AG04450 (cell line): ENCODE measurements around the gene CHD6. TPM values are rescaled to one million over a fixed set of nuclear protein-coding genes. Genes with fewer than 3 reads are reported as not detected.

Source experiments
- CTCF ChIA-PET: fragments of 300-600, 350-600 bp; formaldehyde crosslinking; extraction: SDS; loops from one replicate; lab custom pipeline; 2022; ENCODE audit warnings: antibody characterized with exemption, inconsistent platforms; lab: Charles Lee
- POLR2A ChIA-PET: fragments of 350-600 bp; formaldehyde crosslinking; extraction: SDS; loops from one replicate; lab custom pipeline; 2021; ENCODE audit warnings: antibody characterized with exemption, inconsistent platforms; lab: Yijun Ruan, JAX
- DNase-seq: peaks from one replicate; pipeline ENCODE4 v3.0.0-alpha.2; 2011; ENCODE audit warnings: low read depth, low spot score
- H3K27ac ChIP-seq: one replicate; pipeline ENCODE4 v1.5.1; 2012; ENCODE audit warnings: low read depth, low read length, control low read depth
- H3K27me3 ChIP-seq: one replicate; pipeline ENCODE4 v1.6.0; 2012; ENCODE audit warnings: low read length; ENCODE audit not compliant: control insufficient read depth, insufficient read depth
- H3K4me3 ChIP-seq: 2 replicates; pipeline ENCODE4 v1.5.1; 2011; ENCODE audit warnings: mild to moderate bottlenecking, low read depth, low read length, control low read depth
- H3K9me3 ChIP-seq: 2 replicates; pipeline ENCODE4 v1.5.1; 2012; ENCODE audit warnings: low read length; ENCODE audit not compliant: control insufficient read depth, insufficient read depth
- polyA plus RNA-seq: library from polyadenylated mRNA; depleted of rRNA; stranded (reverse); fragments of >200 nt; gene quantifications from 2 replicates; pipeline ENCODE4 v1.2.3, GENCODE V29; 2011
- TF ChIP-seq, protein P1 (sequence below): IDR thresholded peaks from 2 replicates; pipeline ENCODE4 v1.5.1; 2011; ENCODE audit warnings: low read depth, low read length, control low read depth, inconsistent platforms

Gene CHD6
- polyA plus RNA-seq, 1 experiment = 21.7 TPM

DNA sequence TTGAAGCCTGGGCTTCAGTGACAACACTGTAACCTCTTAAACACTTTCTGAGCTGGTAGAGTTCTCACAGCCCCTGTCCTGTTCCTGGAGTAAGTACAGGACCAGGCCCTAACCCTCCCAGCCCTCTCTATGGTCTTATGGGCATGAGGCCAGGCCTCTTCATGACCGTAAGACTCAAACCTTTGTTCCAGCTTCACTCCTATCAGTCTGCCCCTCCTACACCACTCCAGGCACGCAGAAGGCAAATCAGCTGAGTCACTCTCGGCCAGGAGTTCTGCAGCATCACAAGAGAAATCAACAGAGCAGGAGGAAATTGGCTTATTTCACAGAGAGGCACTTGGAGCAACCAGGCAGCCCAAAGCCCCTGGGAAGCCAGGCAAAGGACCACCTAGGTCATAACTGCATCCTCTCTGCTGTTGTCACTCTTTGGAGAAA lies 25.3 kb upstream of the CHD6 start:
- H3K27me3 ChIP-seq = peaks cover 18% of the 10 kb centered on the region
- peak; percentile 60 for DNase-seq
- POLR2A ChIA-PET = interaction anchor here (0.7 to 0.9 kb wide), 2 partner anchors 25 to 1802 kb away, joined by 3 to 7 read pairs; partner anchors contain the start of gene CHD6
- no peak overlapping the region for H3K27ac ChIP-seq
- CTCF ChIA-PET = no interaction called here
- H3K4me3 ChIP-seq = no peak overlapping the region
- H3K9me3 ChIP-seq = no peaks in the 10 kb centered on the region
- TF ChIP-seq, protein P1, sequence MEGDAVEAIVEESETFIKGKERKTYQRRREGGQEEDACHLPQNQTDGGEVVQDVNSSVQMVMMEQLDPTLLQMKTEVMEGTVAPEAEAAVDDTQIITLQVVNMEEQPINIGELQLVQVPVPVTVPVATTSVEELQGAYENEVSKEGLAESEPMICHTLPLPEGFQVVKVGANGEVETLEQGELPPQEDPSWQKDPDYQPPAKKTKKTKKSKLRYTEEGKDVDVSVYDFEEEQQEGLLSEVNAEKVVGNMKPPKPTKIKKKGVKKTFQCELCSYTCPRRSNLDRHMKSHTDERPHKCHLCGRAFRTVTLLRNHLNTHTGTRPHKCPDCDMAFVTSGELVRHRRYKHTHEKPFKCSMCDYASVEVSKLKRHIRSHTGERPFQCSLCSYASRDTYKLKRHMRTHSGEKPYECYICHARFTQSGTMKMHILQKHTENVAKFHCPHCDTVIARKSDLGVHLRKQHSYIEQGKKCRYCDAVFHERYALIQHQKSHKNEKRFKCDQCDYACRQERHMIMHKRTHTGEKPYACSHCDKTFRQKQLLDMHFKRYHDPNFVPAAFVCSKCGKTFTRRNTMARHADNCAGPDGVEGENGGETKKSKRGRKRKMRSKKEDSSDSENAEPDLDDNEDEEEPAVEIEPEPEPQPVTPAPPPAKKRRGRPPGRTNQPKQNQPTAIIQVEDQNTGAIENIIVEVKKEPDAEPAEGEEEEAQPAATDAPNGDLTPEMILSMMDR = no peak

DNA sequence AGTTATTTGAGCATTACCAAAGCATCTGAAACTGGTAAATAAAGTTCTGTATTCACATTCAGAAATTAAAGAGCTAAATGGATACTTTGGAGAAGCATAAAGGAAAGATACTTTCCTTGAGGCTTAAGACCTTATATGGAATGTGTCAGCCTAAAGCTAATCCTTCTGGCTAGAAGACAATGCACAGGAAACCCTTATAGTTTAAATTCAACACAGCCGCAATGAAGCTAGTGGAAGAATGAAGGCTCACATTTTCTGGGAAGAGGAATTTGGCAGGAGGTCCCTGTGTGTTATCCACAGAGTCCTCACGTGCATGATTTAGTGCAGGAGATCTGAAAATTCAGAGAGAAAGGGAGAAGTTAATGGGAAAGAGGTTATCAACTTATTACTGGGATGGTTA lies 21.5 kb upstream of the CHD6 start:
- CTCF ChIA-PET = interaction anchor here (2.6 kb wide), 1 partner anchor 53 kb away, joined by 8 read pairs; no protein-coding TSS in a partner anchor
- Histone ChIP-seq H3K4me3 (no peak overlapping the region), H3K27ac (no peak overlapping the region), H3K27me3 (peaks cover 18% of the 10 kb centered on the region), H3K9me3 (no peaks in the 10 kb centered on the region)
- DNase-seq = no peak
- POLR2A ChIA-PET = no interaction called here
- TF ChIP-seq, protein P1 = no peak

DNA sequence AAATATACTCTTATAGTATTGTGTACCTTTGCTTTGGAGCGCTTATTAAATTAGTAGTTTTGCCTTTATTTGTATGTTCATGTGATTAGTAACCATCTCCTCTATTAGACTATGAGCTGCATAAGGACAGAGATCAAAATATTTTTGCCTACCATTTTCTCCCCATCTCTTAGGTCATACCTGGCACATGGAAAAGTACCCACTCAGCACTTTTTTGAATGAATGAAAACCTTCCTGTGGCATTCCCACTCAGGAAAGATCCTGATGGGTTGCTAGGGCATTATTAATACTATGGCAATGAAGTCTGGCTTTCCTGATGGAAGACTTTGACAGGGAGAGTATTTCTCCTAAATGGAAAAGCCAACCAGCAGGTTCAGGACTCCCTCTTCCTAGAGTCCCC lies 20.3 kb upstream of the CHD6 start:
- peaks cover 15% of the 10 kb centered on the region for H3K27me3 ChIP-seq
- no peak overlapping the region for H3K27ac ChIP-seq
- no peaks in the 10 kb centered on the region for H3K9me3 ChIP-seq
- TF ChIP-seq, protein P1 = no peak
- DNase-seq = no peak
- POLR2A ChIA-PET = no interaction called here
- H3K4me3 ChIP-seq = no peak overlapping the region
- CTCF ChIA-PET = no interaction called here

DNA sequence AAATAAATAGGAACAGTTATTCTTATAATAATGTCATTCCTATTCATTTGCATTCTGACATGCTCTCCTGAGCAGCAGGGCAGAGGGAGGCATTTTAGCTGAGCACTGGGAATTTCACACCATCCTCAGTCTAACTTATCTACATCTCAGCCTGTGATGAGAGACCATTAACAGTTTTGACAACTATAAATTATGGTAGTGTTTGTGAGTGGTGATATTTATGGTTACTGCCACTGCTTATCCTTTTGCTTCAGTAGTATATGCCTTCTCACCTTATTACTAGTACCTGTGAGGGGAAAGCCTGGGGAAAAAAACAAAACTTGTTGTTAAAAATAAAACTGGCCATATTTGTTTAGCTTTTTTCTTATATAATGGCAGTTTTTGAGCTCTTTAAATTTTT lies 17.0 kb upstream of the CHD6 start:
- TF ChIP-seq, protein P1 = no peak
- no peak for DNase-seq
- Histone ChIP-seq H3K4me3 (no peak overlapping the region), H3K27ac (no peak overlapping the region), H3K9me3 (no peaks in the 10 kb centered on the region), H3K27me3 (peaks cover 13% of the 10 kb centered on the region)
- ChIA-PET POLR2A (interaction anchor here (0.6 kb wide), 1 partner anchor 74 kb away, joined by 5 read pairs; no protein-coding TSS in a partner anchor), CTCF (interaction anchor here (0.7 kb wide), 1 partner anchor 17 kb away, joined by 4 read pairs; the partner anchor contains the start of gene CHD6)

DNA sequence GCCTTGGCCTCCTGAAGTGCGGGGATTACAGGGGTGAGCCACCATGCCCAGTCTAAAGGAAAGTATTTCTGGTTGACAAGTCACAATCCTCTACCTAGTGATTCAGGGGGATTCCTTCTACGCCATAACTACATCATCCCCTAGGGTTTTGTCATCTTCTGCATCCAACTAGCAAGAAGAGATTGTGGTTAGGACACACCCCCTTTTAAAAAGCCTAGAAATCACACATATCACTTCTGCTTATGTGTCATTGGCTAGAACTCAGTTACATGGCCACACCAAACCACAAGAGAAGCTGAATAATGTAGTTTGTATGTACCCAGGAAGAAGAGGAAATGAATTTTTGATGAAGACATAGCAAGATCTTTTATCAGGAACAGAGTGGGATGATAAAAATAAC lies 14.7 kb upstream of the CHD6 start:
- DNase-seq = no peak
- Histone ChIP-seq H3K27me3 (peaks cover 3% of the 10 kb centered on the region), H3K9me3 (no peaks in the 10 kb centered on the region), H3K4me3 (no peak overlapping the region), H3K27ac (no peak overlapping the region)
- ChIA-PET POLR2A (no interaction called here), CTCF (no interaction called here)
- TF ChIP-seq, protein P1 = no peak
